Measurements from ENCODE around the gene MTRF1.
"Not testable (repeated sequence)": the region's sequence is repeated elsewhere in the genome, so short reads cannot be mapped to it uniquely, and the experiment has no call there.

MTRF1 gene

DNA sequence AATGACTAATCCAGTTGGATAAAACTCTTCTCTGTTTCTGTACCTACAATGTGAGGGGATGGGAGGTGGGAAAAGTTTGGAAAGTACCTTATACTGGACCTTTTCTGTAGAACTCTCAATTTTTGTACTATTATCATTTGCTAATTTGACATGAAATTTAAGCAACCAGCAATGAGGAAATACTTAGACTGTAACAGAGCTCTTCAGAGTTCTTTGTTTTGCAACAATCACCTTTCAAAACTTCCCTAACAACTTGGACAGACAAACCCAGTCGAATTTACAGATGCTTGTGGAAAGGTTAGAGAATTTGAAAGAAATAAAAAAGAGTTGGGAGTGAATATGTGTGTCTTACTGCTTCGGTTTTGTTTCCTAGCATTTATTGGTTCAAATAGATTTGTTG is 85.8 kb downstream of the MTRF1 start:
- no peak for DNase-seq (ENCODE audit: low read depth)

DNA sequence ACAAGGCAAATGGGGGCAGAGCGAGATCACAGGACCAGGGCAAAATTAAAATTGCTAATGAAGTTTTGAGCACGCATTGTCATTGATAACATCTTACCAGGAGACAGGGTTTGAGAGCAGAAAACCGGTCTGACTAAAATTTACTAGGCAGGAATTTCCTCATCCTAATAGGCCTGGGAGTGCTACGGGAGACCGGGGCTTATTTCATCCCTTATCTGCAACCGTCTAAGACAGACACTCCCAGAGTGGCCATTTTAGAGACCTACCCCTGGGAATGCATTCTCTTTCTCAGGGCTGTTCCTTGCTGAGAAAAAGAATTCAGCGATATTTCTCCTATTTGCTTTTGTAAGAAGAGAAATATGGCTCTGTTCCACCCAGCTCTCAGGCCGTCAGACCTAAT is 87.8 kb downstream of the MTRF1 start:
- not testable (repeated sequence) for DNase-seq (ENCODE audit: low read depth)

Measured in stromal cell of bone marrow (primary cell).